HG02678 (cell line): ENCODE measurements around the gene CHD1L.
"Not testable (repeated sequence)": the region's sequence is repeated elsewhere in the genome, so short reads cannot be mapped to it uniquely, and the experiment has no call there.

Experiments used
- ATAC-seq: cut with Tn5 transposase; IDR thresholded peaks from one replicate; pipeline ENCODE4 v1.9.1; 2021; ENCODE audit warnings: mild to moderate bottlenecking, moderate library complexity; ENCODE audit not compliant: unreplicated experiment

The CHD1L gene

GRCh38 chr1:147231032-147231431 is 11.5 kb upstream of the CHD1L start:
- not testable (repeated sequence) for ATAC-seq

GRCh38 chr1:147233903-147234302 is 8.6 kb upstream of the CHD1L start:
- not testable (repeated sequence) for ATAC-seq

- no peak for ATAC-seq
These were observed 6.7 kb upstream of the CHD1L start for GRCh38 chr1:147235822-147236221.

GRCh38 chr1:147236448-147236847 is 6.0 kb upstream of the CHD1L start:
- ATAC-seq, result no peak

GRCh38 chr1:147236959-147237791 is 5.3 kb upstream of the CHD1L start:
- ATAC-seq, result no peak

GRCh38 chr1:147238053-147238902 is 4.2 kb upstream of the CHD1L start:
- no peak for ATAC-seq

- no peak for ATAC-seq
These were observed 3.3 kb upstream of the CHD1L start for GRCh38 chr1:147238925-147239820.

- ATAC-seq, result not testable (repeated sequence)
These were observed 2.3 kb upstream of the CHD1L start for GRCh38 chr1:147240131-147240721.

- no peak for ATAC-seq
These were observed 493 bp upstream of the CHD1L start for GRCh38 chr1:147241934-147242448.

- ATAC-seq, result peak; percentile 20
These were observed 773 bp downstream of the CHD1L start for GRCh38 chr1:147243228-147243685.

- ATAC-seq, result no peak
These were observed 1.4 kb downstream of the CHD1L start for GRCh38 chr1:147243841-147244240.

GRCh38 chr1:147245129-147245528 is 2.6 kb downstream of the CHD1L start:
- no peak for ATAC-seq

GRCh38 chr1:147245586-147246021 is 3.1 kb downstream of the CHD1L start:
- ATAC-seq, result no peak

GRCh38 chr1:147246044-147246690 is 3.7 kb downstream of the CHD1L start:
- no peak for ATAC-seq

GRCh38 chr1:147246910-147247655 is 4.6 kb downstream of the CHD1L start:
- no peak for ATAC-seq

- ATAC-seq, result no peak
These were observed 5.3 kb downstream of the CHD1L start for GRCh38 chr1:147247656-147248238.

- no peak for ATAC-seq
These were observed 10.1 kb downstream of the CHD1L start for GRCh38 chr1:147252540-147252939.

- no peak for ATAC-seq
These were observed 18.5 kb downstream of the CHD1L start for GRCh38 chr1:147260956-147261355.
